HepG2 (cell line): Measurements from ENCODE around the gene CD248. TPM values are rescaled to one million over a fixed set of nuclear protein-coding genes. Genes with fewer than 3 reads are reported as not detected.

Experiments
- EHMT2 ChIP-seq: fragments of 200-600 bp; sonication (generic); IDR thresholded peaks from 2 replicates; pipeline ENCODE4 v1.7.0; 2017; ENCODE audit warnings: antibody characterized with exemption, low read depth, low read length, borderline replicate concordance
- HNRNPK ChIP-seq: fragments of 200-400 bp; formaldehyde crosslinking; IDR thresholded peaks from 2 replicates; pipeline ENCODE4 v1.6.1; 2018; ENCODE audit warnings: low read length, low read depth, moderate library complexity, mild to moderate bottlenecking; ENCODE audit not compliant: poor library complexity, severe bottlenecking
- MTF1 ChIP-seq: sonication (generic); formaldehyde crosslinking; IDR thresholded peaks from 2 replicates; pipeline ENCODE4 v1.5.0; 2020; ENCODE audit warnings: missing genetic modification reagents
- NRL ChIP-seq: sonication (generic); formaldehyde crosslinking; IDR thresholded peaks from 2 replicates; pipeline ENCODE4 v1.5.0; 2020; ENCODE audit warnings: missing genetic modification reagents, mild to moderate bottlenecking, moderate library complexity, borderline replicate concordance
- PTBP1 ChIP-seq: fragments of 200-400 bp; formaldehyde crosslinking; IDR thresholded peaks from 2 replicates; pipeline ENCODE4 v1.6.1; 2018; ENCODE audit warnings: low read length, low read depth; ENCODE audit not compliant: poor library complexity, severe bottlenecking
- ZNF33A ChIP-seq: sonication (generic); formaldehyde crosslinking; IDR thresholded peaks from 2 replicates; pipeline ENCODE4 v1.5.1; 2020; ENCODE audit warnings: missing genetic modification reagents, mild to moderate bottlenecking, moderate library complexity, borderline replicate concordance
- ZNF430 ChIP-seq: sonication (generic); formaldehyde crosslinking; IDR thresholded peaks from 2 replicates; pipeline ENCODE4 v1.9.0; 2021; ENCODE audit warnings: mild to moderate bottlenecking, missing genetic modification reagents
- ZNF552 ChIP-seq: sonication (generic); formaldehyde crosslinking; IDR thresholded peaks from 2 replicates; pipeline ENCODE4 v1.9.0; 2022; ENCODE audit warnings: missing genetic modification reagents, mild to moderate bottlenecking, borderline replicate concordance
- ZNF720 ChIP-seq: sonication (generic); formaldehyde crosslinking; IDR thresholded peaks from 2 replicates; pipeline ENCODE4 v1.4.0; 2020; ENCODE audit warnings: missing genetic modification reagents
- ZNF75D ChIP-seq: sonication (generic); formaldehyde crosslinking; IDR thresholded peaks from 2 replicates; pipeline ENCODE4 v1.8.1; 2023; ENCODE audit warnings: missing genetic modification reagents, mild to moderate bottlenecking, borderline replicate concordance
- ZNF878 ChIP-seq: sonication (generic); formaldehyde crosslinking; IDR thresholded peaks from 2 replicates; pipeline ENCODE4 v1.8.1; 2023; ENCODE audit warnings: mild to moderate bottlenecking, missing genetic modification reagents, moderate library complexity
- polyA plus RNA-seq, 8 experiments: library from polyadenylated mRNA; depleted of rRNA in 3 of 8; stranded (reverse) in 7 of 8; unstranded in 1 of 8; fragments of >200 nt; fragmentation: Illumina TruSeq in 4 of 8; extraction: Trizol in 4 of 8; gene quantifications; 2 replicates each; pipeline versions ENCODE4 v1.2.1 to v1.2.3, GENCODE V29; 2011 to 2016; ENCODE audit warnings: low read depth in 4 of 8, missing spikeins in 1 of 8, mixed read lengths in 1 of 8; ENCODE audit not compliant: insufficient read depth in 1 of 8
- total RNA-seq, 5 experiments: library from RNA; depleted of rRNA; stranded (reverse); fragments of >200 nt; fragmentation: Illumina TruSeq; extraction: Trizol; gene quantifications; 2 replicates each; pipeline ENCODE4 v1.2.3, GENCODE V29; 2016; ENCODE audit warnings: low read depth in 1 of 5
- TF ChIP-seq, protein P1 (sequence below): sonication (generic); IDR thresholded peaks from 2 replicates; pipeline ENCODE4 v1.6.1; 2016; ENCODE audit warnings: low read depth, borderline replicate concordance
- TF ChIP-seq, protein P2 (sequence below): sonication (generic); formaldehyde crosslinking; IDR thresholded peaks from 2 replicates; pipeline ENCODE4 v1.4.0; 2020; ENCODE audit warnings: missing genetic modification reagents

The CD248 gene
- total and polyA plus RNA-seq, 2 of the 13 experiments (the other 11 are each of a cell fraction or from before 2014, with no cell fraction given) = 0.25 to 0.35 TPM

DNA sequence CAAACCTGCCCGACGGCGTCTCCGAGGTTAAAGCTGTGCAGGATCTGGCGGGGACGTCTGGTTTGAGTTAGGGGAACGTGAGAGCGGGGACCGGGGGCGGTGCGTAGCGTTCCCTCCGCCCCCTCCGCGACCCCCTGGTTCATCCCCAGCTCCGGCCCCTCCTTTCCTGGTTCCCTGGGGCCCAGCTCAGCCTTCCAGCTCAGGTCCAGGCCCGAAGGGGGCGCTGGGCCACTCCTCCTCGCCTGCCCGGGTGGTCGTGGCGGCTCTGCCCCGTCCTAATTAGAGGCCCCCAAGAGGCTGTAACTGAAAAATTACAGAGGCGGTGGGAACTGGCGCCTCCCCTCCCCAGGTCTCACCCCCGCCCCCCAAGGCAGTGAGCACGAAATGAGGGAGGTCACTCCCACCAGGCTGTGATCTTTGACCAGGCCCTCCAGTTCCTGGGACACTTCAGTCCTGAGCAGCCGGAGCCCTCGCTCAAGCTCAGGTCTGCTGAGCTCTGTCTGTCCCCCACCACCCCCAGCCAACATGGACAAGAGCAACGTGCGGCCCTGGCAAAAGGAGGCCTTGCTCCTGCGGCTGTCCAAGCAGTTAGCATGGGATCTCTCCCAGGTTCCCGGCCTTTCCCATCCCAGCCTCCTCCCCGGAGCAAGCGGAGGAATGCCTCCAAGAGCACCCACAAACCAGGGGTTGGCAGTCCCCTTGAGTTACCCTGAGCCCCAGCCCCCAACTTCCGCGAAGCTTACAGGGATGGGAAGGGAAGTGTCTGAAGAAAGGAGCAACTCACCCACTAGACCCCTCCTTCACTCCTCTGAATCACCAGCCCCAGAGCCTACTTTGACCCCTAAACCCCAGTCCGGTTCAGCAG lies 3.3 kb downstream of the CD248 start (continued):
- TF ChIP-seq ZNF75D (CRISPR knock-in tag) (no peak), MTF1 (CRISPR knock-in tag) (no peak), EHMT2 (no peak), ZNF878 (CRISPR knock-in tag) (no peak), ZNF720 (CRISPR knock-in tag) (no peak), NRL (peak; percentile 30; the same call in 1 of the 2 replicates), ZNF33A (CRISPR knock-in tag) (no peak), HNRNPK (peak; percentile 5), PTBP1 (peak; percentile 32), ZNF552 (CRISPR knock-in tag) (no peak), ZNF430 (CRISPR knock-in tag) (no peak; the same call in 1 of the 2 replicates)
- TF ChIP-seq, protein P1, sequence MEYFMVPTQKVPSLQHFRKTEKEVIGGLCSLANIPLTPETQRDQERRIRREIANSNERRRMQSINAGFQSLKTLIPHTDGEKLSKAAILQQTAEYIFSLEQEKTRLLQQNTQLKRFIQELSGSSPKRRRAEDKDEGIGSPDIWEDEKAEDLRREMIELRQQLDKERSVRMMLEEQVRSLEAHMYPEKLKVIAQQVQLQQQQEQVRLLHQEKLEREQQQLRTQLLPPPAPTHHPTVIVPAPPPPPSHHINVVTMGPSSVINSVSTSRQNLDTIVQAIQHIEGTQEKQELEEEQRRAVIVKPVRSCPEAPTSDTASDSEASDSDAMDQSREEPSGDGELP = no peak; the same call in 1 of the 2 replicates
- TF ChIP-seq, protein P2, sequence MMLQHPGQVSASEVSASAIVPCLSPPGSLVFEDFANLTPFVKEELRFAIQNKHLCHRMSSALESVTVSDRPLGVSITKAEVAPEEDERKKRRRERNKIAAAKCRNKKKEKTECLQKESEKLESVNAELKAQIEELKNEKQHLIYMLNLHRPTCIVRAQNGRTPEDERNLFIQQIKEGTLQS (CRISPR knock-in tag) = no peak
- TF ChIP-seq, all 625 proteins: peak for 93
